ENCODE measurements around the gene CDKN1C. TPM values are rescaled to one million over a fixed set of nuclear protein-coding genes. Genes with fewer than 3 reads are reported as not detected.

The CDKN1C gene
- total RNA-seq, 1 donor from 2014 or later = 140 TPM

DNA sequence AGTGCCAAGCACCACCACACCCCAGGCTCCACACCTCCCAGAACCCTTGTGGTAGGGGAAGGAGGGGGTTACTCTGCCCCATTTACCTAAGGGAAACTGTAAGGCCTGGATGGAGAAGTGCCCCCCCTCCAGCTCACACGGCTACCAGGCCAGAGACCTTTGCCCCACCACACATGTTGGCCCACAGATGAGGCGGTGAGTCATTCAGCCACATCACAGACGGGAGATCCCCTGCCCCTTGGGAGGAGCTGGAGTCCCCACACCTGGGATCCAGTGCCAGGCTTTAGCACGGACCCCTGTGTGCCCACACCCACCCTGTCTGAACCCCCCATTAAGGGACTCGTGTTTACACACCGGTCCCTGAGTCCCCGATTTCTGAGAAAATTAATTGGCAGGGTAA is 24.9 kb downstream of the CDKN1C start:
- DNase-seq (ENCODE audit: extremely low spot score, unreplicated experiment) = no peak
- no peak overlapping the region for H3K4me3 Mint-ChIP-seq
- H3K4me1 Mint-ChIP-seq (ENCODE audit: unreplicated experiment) = no peaks in the 10 kb centered on the region
- TF ChIP-seq, protein P1, sequence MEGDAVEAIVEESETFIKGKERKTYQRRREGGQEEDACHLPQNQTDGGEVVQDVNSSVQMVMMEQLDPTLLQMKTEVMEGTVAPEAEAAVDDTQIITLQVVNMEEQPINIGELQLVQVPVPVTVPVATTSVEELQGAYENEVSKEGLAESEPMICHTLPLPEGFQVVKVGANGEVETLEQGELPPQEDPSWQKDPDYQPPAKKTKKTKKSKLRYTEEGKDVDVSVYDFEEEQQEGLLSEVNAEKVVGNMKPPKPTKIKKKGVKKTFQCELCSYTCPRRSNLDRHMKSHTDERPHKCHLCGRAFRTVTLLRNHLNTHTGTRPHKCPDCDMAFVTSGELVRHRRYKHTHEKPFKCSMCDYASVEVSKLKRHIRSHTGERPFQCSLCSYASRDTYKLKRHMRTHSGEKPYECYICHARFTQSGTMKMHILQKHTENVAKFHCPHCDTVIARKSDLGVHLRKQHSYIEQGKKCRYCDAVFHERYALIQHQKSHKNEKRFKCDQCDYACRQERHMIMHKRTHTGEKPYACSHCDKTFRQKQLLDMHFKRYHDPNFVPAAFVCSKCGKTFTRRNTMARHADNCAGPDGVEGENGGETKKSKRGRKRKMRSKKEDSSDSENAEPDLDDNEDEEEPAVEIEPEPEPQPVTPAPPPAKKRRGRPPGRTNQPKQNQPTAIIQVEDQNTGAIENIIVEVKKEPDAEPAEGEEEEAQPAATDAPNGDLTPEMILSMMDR (conservative IDR thresholded peaks at IDR 0.05) = no peak
- no peaks in the 10 kb centered on the region for H3K9me3 Mint-ChIP-seq
- peaks cover 35% of the 10 kb centered on the region for H3K27me3 Mint-ChIP-seq
- no peak overlapping the region for H3K27ac Mint-ChIP-seq
- H3K36me3 Mint-ChIP-seq = no peaks in the 10 kb centered on the region

DNA sequence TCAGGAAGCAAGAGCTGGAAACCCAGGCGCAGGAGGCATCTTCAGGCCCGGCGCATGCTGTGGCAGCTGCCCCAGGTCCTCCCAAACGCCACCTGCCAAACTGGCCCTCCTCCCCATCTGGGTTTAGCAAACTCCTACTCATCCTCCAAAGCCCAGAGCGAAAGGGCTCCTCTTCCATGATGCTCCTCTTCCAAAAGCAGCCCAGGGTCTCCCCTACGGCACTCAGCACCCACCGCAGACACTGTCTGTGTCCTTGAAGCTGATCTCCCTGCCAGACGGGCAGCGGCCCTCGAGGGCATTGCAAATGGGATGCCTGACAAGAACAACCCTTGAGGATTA is 25.9 kb downstream of the CDKN1C start:
- H3K4me1 Mint-ChIP-seq (ENCODE audit: unreplicated experiment) = no peaks in the 10 kb centered on the region
- TF ChIP-seq, protein P1 (conservative IDR thresholded peaks at IDR 0.05) = no peak
- H3K27ac Mint-ChIP-seq = no peak overlapping the region
- H3K9me3 Mint-ChIP-seq = no peaks in the 10 kb centered on the region
- H3K27me3 Mint-ChIP-seq = peaks cover 30% of the 10 kb centered on the region
- no peak for DNase-seq (ENCODE audit: extremely low spot score, unreplicated experiment)
- no peaks in the 10 kb centered on the region for H3K36me3 Mint-ChIP-seq
- H3K4me3 Mint-ChIP-seq = no peak overlapping the region

DNA sequence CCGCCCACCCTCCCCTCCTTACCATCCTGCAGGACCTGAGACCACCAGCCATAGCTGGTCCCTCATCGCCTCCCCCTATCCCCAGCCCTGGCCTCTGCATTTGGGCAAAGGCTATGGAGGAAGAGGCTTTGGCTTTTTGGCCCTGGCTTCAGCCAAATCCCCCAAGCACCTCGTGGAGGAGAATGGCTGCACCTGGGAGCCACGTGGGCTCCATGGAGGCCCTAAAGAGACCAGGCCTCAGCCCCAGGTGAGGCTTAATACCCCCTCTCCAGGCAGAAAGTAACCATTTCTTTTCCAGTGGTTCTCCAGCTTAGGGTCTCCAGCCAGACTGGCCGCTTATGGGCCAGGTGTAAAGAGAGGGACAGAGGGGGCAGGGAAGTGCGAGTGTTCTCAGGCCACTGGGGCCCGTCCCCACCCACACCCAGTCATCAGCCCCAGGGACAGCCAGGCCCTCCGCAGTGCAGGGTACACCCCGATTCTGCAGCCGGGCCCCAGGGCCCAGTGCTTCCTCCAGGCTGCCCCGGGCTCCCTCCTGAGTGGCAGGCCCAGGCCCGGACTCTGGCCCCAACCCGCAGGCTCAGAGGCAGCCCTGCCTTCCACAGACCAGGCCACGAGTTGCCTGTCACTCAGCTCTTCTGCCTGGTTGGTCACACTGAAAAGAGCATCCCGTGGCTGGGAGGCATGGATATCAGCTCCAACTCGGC is 26.4 kb downstream of the CDKN1C start:
- Mint-ChIP-seq H3K4me1 (ENCODE audit: unreplicated experiment) (no peaks in the 10 kb centered on the region), H3K4me3 (no peak overlapping the region), H3K9me3 (no peaks in the 10 kb centered on the region), H3K27ac (no peak overlapping the region), H3K27me3 (peaks cover 29% of the 10 kb centered on the region), H3K36me3 (no peaks in the 10 kb centered on the region)
- TF ChIP-seq, protein P1 (conservative IDR thresholded peaks at IDR 0.05) = no peak
- DNase-seq (ENCODE audit: extremely low spot score, unreplicated experiment) = no peak

DNA sequence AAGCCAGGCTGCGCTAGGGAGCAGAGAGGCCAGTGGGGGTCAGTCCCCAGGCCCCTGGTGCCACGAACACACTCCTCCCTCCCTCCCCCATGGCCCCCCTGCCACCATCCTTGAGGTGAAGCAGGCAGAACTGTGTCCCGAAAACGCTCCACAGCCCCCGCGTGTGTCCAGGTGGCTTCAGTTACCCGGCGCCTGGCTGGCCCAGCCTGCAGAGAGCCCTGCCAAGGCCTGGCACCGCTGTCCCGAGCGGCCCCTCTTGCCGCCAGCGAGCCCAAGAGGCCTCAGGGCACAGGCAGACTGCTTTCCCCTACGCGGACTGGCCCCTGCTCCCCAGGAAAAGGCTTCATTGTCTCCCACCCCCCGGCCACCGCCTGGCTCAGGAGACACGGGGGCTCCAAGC is 27.7 kb downstream of the CDKN1C start:
- Mint-ChIP-seq H3K36me3 (no peaks in the 10 kb centered on the region), H3K4me3 (no peak overlapping the region), H3K9me3 (no peaks in the 10 kb centered on the region), H3K27ac (no peak overlapping the region), H3K27me3 (peaks cover 26% of the 10 kb centered on the region), H3K4me1 (ENCODE audit: unreplicated experiment) (no peaks in the 10 kb centered on the region)
- DNase-seq (ENCODE audit: extremely low spot score, unreplicated experiment) = no peak
- TF ChIP-seq, protein P1 (conservative IDR thresholded peaks at IDR 0.05) = no peak

DNA sequence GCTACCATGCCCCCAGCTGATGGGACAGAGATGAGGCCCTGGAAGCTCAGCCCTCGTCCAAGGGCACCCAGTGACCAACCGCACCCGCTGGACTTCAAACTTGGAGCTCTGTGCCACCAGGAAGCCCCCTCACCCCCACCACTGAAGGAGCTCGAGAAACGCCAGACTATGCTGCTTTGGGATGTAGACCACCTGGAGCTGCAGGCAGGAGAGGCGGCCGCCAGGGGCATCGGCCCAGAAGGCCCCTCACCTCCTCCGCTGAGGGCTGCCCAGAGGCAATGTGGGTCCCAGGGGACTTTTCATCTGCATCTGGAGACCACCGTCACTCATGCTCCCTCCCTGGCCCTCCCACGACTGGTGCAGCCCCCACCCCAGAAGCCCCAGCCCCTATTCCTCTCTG is 28.3 kb downstream of the CDKN1C start:
- Mint-ChIP-seq H3K27me3 (peaks cover 26% of the 10 kb centered on the region), H3K9me3 (no peaks in the 10 kb centered on the region)

More for the DNA sequence above, 28.3 kb downstream of the CDKN1C start:
- TF ChIP-seq, protein P1 (conservative IDR thresholded peaks at IDR 0.05) = no peak
- no peaks in the 10 kb centered on the region for H3K36me3 Mint-ChIP-seq
- H3K4me1 Mint-ChIP-seq (ENCODE audit: unreplicated experiment) = no peaks in the 10 kb centered on the region
- no peak overlapping the region for H3K4me3 Mint-ChIP-seq
- no peak for DNase-seq (ENCODE audit: extremely low spot score, unreplicated experiment)
- H3K27ac Mint-ChIP-seq = no peak overlapping the region

All from type B pancreatic cell (in vitro differentiated cells).